ENCODE measurements around the gene PRKRA.
A peak's percentile ranks its signal among the peaks of the same experiment; 100 is the strongest.
"Not testable (repeated sequence)": the region's sequence is repeated elsewhere in the genome, so short reads cannot be mapped to it uniquely, and the experiment has no call there.

The PRKRA gene

GRCh38 chr2:178457390-178457886, 6.5 kb upstream of the PRKRA start:
- no peak for DNase-seq (ENCODE audit: low read depth)

- DNase-seq (ENCODE audit: low read depth), result no peak
Observed at GRCh38 chr2:178455947-178456346, 5.0 kb upstream of the PRKRA start.

GRCh38 chr2:178452870-178453269, 1.9 kb upstream of the PRKRA start:
- DNase-seq (ENCODE audit: low read depth), result no peak

- DNase-seq (ENCODE audit: low read depth), result no peak
Observed at GRCh38 chr2:178452334-178452733, 1.4 kb upstream of the PRKRA start.

- DNase-seq (ENCODE audit: low read depth), result no peak
Observed at GRCh38 chr2:178450524-178450773, 526 bp downstream of the PRKRA start.

- DNase-seq (ENCODE audit: low read depth), result no peak
Observed at GRCh38 chr2:178449700-178450523, 1.1 kb downstream of the PRKRA start.

- DNase-seq (ENCODE audit: low read depth), result no peak
Observed at GRCh38 chr2:178448968-178449661, 1.9 kb downstream of the PRKRA start.

- no peak for DNase-seq (ENCODE audit: low read depth)
Observed at GRCh38 chr2:178441426-178441825, 9.5 kb downstream of the PRKRA start.

GRCh38 chr2:178436662-178437061, 14.3 kb downstream of the PRKRA start:
- no peak for DNase-seq (ENCODE audit: low read depth)

- no peak for DNase-seq (ENCODE audit: low read depth)
Observed at GRCh38 chr2:178429336-178429735, 21.6 kb downstream of the PRKRA start.

- no peak for DNase-seq (ENCODE audit: low read depth)
Observed at GRCh38 chr2:178428396-178428806, 22.6 kb downstream of the PRKRA start.

- DNase-seq (ENCODE audit: low read depth), result no peak
Observed at GRCh38 chr2:178427458-178427857, 23.5 kb downstream of the PRKRA start.

- no peak for DNase-seq (ENCODE audit: low read depth)
Observed at GRCh38 chr2:178426388-178426787, 24.6 kb downstream of the PRKRA start.

GRCh38 chr2:178425255-178425827, 25.6 kb downstream of the PRKRA start:
- DNase-seq (ENCODE audit: low read depth), result no peak

- DNase-seq (ENCODE audit: low read depth), result not testable (repeated sequence)
Observed at GRCh38 chr2:178423746-178424145, 27.2 kb downstream of the PRKRA start.

- DNase-seq (ENCODE audit: low read depth), result no peak
Observed at GRCh38 chr2:178422097-178422496, 28.9 kb downstream of the PRKRA start.

- DNase-seq (ENCODE audit: low read depth), result no peak
Observed at GRCh38 chr2:178420463-178420999, 30.4 kb downstream of the PRKRA start.

GRCh38 chr2:178419123-178419522, 31.9 kb downstream of the PRKRA start:
- no peak for DNase-seq (ENCODE audit: low read depth)

GRCh38 chr2:178418426-178418825, 32.5 kb downstream of the PRKRA start:
- no peak for DNase-seq (ENCODE audit: low read depth)

- no peak for DNase-seq (ENCODE audit: low read depth)
Observed at GRCh38 chr2:178417916-178418315, 33.1 kb downstream of the PRKRA start.

GRCh38 chr2:178415979-178416378, 35.0 kb downstream of the PRKRA start:
- no peak for DNase-seq (ENCODE audit: low read depth)

- peak; percentile 85 for DNase-seq (ENCODE audit: low read depth)
Observed at GRCh38 chr2:178414266-178415247, 36.4 kb downstream of the PRKRA start.
